HEK293T (cell line): Measurements from ENCODE around the gene DOCK1.

Experiments used
- CTCF ChIA-PET: fragments of 350-600 bp; formaldehyde crosslinking; extraction: SDS; loops from one replicate; lab custom pipeline; 2021; ENCODE audit warnings: antibody characterized with exemption, inconsistent platforms; lab: Yijun Ruan, JAX
- POLR2A ChIA-PET: fragments of 350-600 bp; formaldehyde crosslinking; extraction: SDS; loops from one replicate; lab custom pipeline; 2020; ENCODE audit warnings: antibody characterized with exemption, inconsistent platforms; lab: Yijun Ruan, JAX
- DNase-seq: peaks from one replicate; pipeline ENCODE4 v3.0.0; 2012; ENCODE audit warnings: mixed read lengths; ENCODE audit errors: extremely low spot score
- ARNT ChIP-seq: fragments of 450-650 bp; IDR thresholded peaks from 2 replicates; pipeline ENCODE4 v1.6.1; 2017; ENCODE audit warnings: mild to moderate bottlenecking
- BHLHE40 ChIP-seq: fragments of 450-650 bp; IDR thresholded peaks from 2 replicates; pipeline ENCODE4 v1.6.1; 2016; ENCODE audit warnings: mild to moderate bottlenecking, moderate library complexity, borderline replicate concordance
- CTBP1 ChIP-seq: fragments of 450-650 bp; IDR thresholded peaks from 2 replicates; pipeline ENCODE4 v1.6.1; 2016; ENCODE audit warnings: borderline replicate concordance
- ELF4 ChIP-seq: fragments of 450-650 bp; IDR thresholded peaks from 2 replicates; pipeline ENCODE4 v1.6.1; 2017; ENCODE audit warnings: antibody characterized with exemption
- FOXA1 ChIP-seq: fragments of 450-650 bp; IDR thresholded peaks from 2 replicates; pipeline ENCODE4 v1.6.1; 2016; ENCODE audit warnings: mild to moderate bottlenecking
- FOXK2 ChIP-seq: fragments of 450-650 bp; IDR thresholded peaks from 2 replicates; pipeline ENCODE4 v1.6.1; 2016; ENCODE audit warnings: mild to moderate bottlenecking
- FOXM1 ChIP-seq: fragments of 450-650 bp; IDR thresholded peaks from 2 replicates; pipeline ENCODE4 v1.6.1; 2017; ENCODE audit warnings: mild to moderate bottlenecking, borderline replicate concordance
- HDGF ChIP-seq: fragments of 450-650 bp; IDR thresholded peaks from 2 replicates; pipeline ENCODE4 v1.6.1; 2017; ENCODE audit warnings: antibody characterized with exemption, borderline replicate concordance
- L3MBTL2 ChIP-seq: fragments of 450-650 bp; conservative IDR thresholded peaks from 2 replicates; pipeline ENCODE4 v1.6.1; 2016; ENCODE audit warnings: mild to moderate bottlenecking
- LEF1 ChIP-seq: fragments of 450-650 bp; IDR thresholded peaks from 2 replicates; pipeline ENCODE4 v1.6.1; 2017; ENCODE audit warnings: mild to moderate bottlenecking, borderline replicate concordance
- NFRKB ChIP-seq: fragments of 450-650 bp; IDR thresholded peaks from 2 replicates; pipeline ENCODE4 v1.6.1; 2016; ENCODE audit warnings: mild to moderate bottlenecking, moderate library complexity
- SP1 ChIP-seq: fragments of 450-650 bp; IDR thresholded peaks from 2 replicates; pipeline ENCODE4 v1.6.1; 2017
- SUZ12 ChIP-seq: fragments of 450-650 bp; IDR thresholded peaks from 2 replicates; pipeline ENCODE4 v1.6.1; 2016; ENCODE audit warnings: mild to moderate bottlenecking
- TARDBP ChIP-seq: fragments of 450-650 bp; IDR thresholded peaks from 2 replicates; pipeline ENCODE4 v1.6.1; 2016
- ZNF384 ChIP-seq: fragments of 450-650 bp; IDR thresholded peaks from 2 replicates; pipeline ENCODE4 v1.6.1; 2016
- TF ChIP-seq, protein P1 (sequence below): fragments of 450-650 bp; IDR thresholded peaks from 2 replicates; pipeline ENCODE4 v1.6.1; 2016

DOCK1 gene

DNA sequence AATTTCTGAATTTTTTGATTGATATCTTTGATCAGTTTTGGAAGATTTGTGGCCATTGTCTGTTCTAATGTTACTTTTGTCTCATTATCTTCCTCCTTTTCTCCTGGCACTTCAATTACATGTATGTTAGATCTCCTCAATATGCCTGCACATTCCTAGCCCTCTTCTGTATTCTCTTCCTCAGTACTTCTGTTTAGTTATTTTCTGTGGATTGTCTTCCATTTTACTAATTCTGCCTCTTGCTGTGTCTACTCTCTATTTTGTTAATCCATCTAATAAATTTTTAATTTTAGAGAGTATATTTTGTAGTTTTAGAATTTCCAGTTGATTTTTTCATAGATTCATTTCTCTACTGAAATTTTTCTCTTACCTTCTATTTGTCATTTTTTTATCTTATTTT, 154.1 kb downstream of the DOCK1 start:
- TF ChIP-seq FOXA1 = no peak
- no peak for TF ChIP-seq ZNF384
- TF ChIP-seq SP1 = no peak
- TF ChIP-seq, protein P1, sequence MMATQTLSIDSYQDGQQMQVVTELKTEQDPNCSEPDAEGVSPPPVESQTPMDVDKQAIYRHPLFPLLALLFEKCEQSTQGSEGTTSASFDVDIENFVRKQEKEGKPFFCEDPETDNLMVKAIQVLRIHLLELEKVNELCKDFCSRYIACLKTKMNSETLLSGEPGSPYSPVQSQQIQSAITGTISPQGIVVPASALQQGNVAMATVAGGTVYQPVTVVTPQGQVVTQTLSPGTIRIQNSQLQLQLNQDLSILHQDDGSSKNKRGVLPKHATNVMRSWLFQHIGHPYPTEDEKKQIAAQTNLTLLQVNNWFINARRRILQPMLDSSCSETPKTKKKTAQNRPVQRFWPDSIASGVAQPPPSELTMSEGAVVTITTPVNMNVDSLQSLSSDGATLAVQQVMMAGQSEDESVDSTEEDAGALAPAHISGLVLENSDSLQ = no peak
- no peak for TF ChIP-seq CTBP1
- TF ChIP-seq TARDBP = no peak
- no peak for TF ChIP-seq NFRKB
- ChIA-PET POLR2A (no interaction called here), CTCF (no interaction called here)
- DNase-seq = no peak

DNA sequence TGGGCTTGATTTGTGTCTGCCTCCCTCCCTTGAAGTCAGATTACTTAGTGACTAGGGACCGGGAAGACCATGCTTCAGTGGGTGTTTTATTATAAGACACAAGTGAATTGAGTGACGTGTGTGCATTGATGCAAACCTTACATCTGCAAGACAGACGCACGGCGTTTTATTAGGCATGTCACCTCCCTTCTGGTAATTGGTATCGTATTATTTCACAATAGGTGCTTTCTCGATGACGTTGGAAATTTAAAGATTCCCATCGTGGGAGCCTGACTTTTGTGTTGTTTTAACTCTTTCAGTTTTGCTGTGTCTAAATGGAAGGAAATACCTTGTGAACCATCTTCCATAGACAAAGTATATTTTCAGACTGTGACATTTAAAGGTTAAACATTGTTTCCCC, 158.5 kb downstream of the DOCK1 start:
- ChIA-PET CTCF (no interaction called here), POLR2A (no interaction called here)
- TF ChIP-seq SUZ12 (no peak), ELF4 (no peak), FOXM1 (no peak), CTBP1 (no peak)
- DNase-seq = no peak

DNA sequence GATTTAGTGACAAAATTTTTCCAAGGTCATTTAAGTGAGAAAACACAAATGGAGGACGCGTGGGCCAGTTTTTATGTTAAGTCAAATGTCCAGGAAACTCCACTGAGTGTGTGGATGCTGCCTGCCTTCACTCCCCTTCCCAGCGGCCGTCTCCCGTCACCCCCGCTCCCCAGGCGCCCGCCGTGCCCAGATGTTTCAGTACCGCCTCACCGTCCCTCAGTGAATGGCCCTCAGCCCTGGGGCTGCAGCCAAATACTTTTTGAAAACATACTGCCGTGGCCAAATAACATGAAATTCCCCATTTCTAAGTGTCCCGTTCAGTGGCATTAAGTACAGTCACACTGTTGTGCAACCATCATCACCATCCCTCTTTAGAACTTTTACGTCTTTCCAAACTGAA, 159.2 kb downstream of the DOCK1 start:
- POLR2A ChIA-PET = no interaction called here
- CTCF ChIA-PET = no interaction called here
- no peak for DNase-seq
- TF ChIP-seq SP1 (no peak), BHLHE40 (no peak), LEF1 (no peak), ZNF384 (no peak), FOXM1 (no peak), FOXA1 (no peak), CTBP1 (no peak), NFRKB (no peak), HDGF (no peak), FOXK2 (no peak), TARDBP (no peak), ELF4 (no peak), L3MBTL2 (no peak), ARNT (no peak), SUZ12 (no peak)
- TF ChIP-seq, protein P1 = no peak

DNA sequence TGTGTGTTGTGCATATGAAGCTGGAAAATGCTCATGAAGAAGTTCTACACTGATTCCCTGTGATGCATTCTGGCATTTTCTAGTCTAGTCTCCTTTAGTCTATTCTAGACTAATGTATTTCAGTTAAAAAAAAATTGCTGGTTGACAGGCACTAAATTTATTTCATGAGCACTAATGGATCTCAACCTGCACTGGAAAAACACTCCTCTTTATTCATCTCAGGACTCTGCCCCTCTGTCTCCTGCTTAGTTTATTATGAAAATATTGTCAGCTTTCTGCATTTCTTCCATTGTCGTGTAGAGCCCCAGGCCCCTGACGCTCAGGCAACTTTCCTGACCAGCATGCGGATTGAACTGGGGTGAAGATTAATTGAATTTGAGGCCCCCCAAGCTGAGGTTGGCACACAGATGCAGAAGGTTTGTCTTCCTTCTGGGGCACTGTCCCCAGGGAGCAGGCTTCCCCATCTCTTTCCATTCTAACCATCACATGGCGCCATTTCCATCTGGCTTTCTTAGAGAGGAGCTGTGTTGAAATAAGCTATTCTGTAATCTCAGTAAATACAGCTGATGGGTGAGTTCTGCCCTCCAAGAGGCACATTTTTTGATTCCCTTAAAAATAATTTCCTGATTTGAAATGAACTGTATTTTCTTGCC, 162.4 kb downstream of the DOCK1 start:
- ChIA-PET CTCF (no interaction called here), POLR2A (no interaction called here)
- no peak for TF ChIP-seq TARDBP
- no peak for TF ChIP-seq ELF4
- no peak for TF ChIP-seq NFRKB
- no peak for TF ChIP-seq HDGF
- no peak for TF ChIP-seq ZNF384
- TF ChIP-seq, protein P1 = no peak
- DNase-seq = no peak

DNA sequence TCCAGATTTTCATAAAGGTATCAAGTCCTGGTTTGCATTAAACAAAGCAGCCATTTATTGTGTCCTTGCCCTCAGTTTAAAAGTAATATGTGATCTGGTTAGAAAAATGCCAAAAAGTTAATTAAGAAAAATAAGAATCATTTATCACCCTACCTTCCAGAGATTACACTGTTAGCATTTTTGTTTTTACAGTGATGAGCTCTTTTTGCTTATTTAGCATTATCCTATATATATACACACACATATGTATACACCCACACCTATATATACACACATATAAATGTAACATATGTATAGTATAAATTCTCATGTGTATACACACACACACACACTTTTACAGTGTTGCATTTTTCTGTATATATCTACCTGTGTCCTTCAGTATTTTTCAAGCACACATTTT, 163.3 kb downstream of the DOCK1 start:
- no peak for DNase-seq
- ChIA-PET POLR2A (no interaction called here), CTCF (no interaction called here)
- TF ChIP-seq ELF4 (no peak), L3MBTL2 (no peak), ARNT (no peak), HDGF (no peak), ZNF384 (no peak), SP1 (no peak)

DNA sequence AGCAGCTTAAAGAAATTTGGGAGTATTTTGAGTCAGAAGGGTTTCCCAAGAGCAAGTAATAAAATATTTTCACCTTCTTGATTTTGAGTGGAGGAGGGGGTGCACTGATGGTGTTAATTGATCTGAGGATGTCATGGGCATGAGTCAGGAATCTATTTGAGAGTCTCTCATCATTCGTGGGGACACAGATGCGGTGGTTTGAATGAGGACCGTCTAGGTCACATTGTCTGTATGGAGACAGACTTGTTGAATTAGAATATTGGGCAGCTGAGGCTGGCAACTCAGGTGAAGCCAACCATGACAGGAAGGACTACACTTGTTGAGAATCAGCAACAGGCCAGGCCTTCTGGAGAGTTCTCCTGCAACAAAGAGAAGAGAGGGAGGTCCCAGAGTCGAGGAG, 164.2 kb downstream of the DOCK1 start:
- ChIA-PET POLR2A (no interaction called here), CTCF (no interaction called here)
- TF ChIP-seq LEF1 (no peak), FOXM1 (no peak), SP1 (no peak), NFRKB (no peak), L3MBTL2 (no peak), ARNT (no peak), FOXK2 (no peak), BHLHE40 (no peak), TARDBP (no peak)
- TF ChIP-seq, protein P1 = no peak
- DNase-seq = no peak
